NOMO-1 treated with DMSO at 0.1 percent for 48 hours (cell line): Measurements from ENCODE around the gene ZSCAN5B.
"Not testable (repeated sequence)": the region's sequence is repeated elsewhere in the genome, so short reads cannot be mapped to it uniquely, and the experiment has no call there.

Experiments used
- DNase-seq: peaks from one replicate; lab custom pipeline; 2025; ENCODE audit not compliant: unreplicated experiment; lab: John Stamatoyannopoulos, UW

ZSCAN5B gene

GRCh38 chr19:56176881-56177280, 20.7 kb downstream of the ZSCAN5B start:
- no peak for DNase-seq

- not testable (repeated sequence) for DNase-seq
Measured at GRCh38 chr19:56176310-56176709, 21.3 kb downstream of the ZSCAN5B start.

- DNase-seq = not testable (repeated sequence)
Measured at GRCh38 chr19:56175861-56176307, 21.7 kb downstream of the ZSCAN5B start, which contains the start of gene GALP. Gene GALP, plus strand, starts transcription at chr19:56176008. Its CDS starts 1,101 bp downstream, at chr19:56177109.

GRCh38 chr19:56174550-56174949, 23.0 kb downstream of the ZSCAN5B start:
- DNase-seq = no peak

GRCh38 chr19:56174086-56174485, 23.5 kb downstream of the ZSCAN5B start:
- no peak for DNase-seq

GRCh38 chr19:56170261-56170660, 27.3 kb downstream of the ZSCAN5B start:
- no peak for DNase-seq

- DNase-seq = no peak
Measured at GRCh38 chr19:56167064-56167578, 30.5 kb downstream of the ZSCAN5B start.

GRCh38 chr19:56163097-56163496, 34.5 kb downstream of the ZSCAN5B start:
- no peak for DNase-seq

- no peak for DNase-seq
Measured at GRCh38 chr19:56162258-56162657, 35.3 kb downstream of the ZSCAN5B start.

- DNase-seq = no peak
Measured at GRCh38 chr19:56161534-56161933, 36.0 kb downstream of the ZSCAN5B start.

- DNase-seq = no peak
Measured at GRCh38 chr19:56159622-56160271, 37.8 kb downstream of the ZSCAN5B start.

GRCh38 chr19:56159009-56159559, 38.5 kb downstream of the ZSCAN5B start:
- no peak for DNase-seq

GRCh38 chr19:56158170-56158757, 39.3 kb downstream of the ZSCAN5B start:
- DNase-seq = no peak

GRCh38 chr19:56156768-56157167, 40.8 kb downstream of the ZSCAN5B start:
- no peak for DNase-seq

GRCh38 chr19:56155124-56155687, 42.4 kb downstream of the ZSCAN5B start:
- DNase-seq = no peak

GRCh38 chr19:56153507-56153906, 44.1 kb downstream of the ZSCAN5B start:
- DNase-seq = no peak

GRCh38 chr19:56152644-56153043, 44.9 kb downstream of the ZSCAN5B start:
- DNase-seq = no peak

- no peak for DNase-seq
Measured at GRCh38 chr19:56150358-56150757, 47.2 kb downstream of the ZSCAN5B start.

- no peak for DNase-seq
Measured at GRCh38 chr19:56149656-56150038, 47.9 kb downstream of the ZSCAN5B start.

GRCh38 chr19:56148955-56149655, 48.5 kb downstream of the ZSCAN5B start:
- not testable (repeated sequence) for DNase-seq

GRCh38 chr19:56148096-56148495, 49.5 kb downstream of the ZSCAN5B start:
- no peak for DNase-seq
